CD4-positive, alpha-beta T cell treated with Interleukin-6 at 100 ng/mL for 8 hours (primary cell): Measurements from ENCODE around the gene MCMBP.
"Not testable (repeated sequence)": the region's sequence is repeated elsewhere in the genome, so short reads cannot be mapped to it uniquely, and the experiment has no call there.

Experiments
- DNase-seq: peaks from one replicate; pipeline ENCODE4 v3.0.0-alpha.2; 2020; ENCODE audit warnings: mixed read lengths, low spot score

Gene MCMBP

DNA sequence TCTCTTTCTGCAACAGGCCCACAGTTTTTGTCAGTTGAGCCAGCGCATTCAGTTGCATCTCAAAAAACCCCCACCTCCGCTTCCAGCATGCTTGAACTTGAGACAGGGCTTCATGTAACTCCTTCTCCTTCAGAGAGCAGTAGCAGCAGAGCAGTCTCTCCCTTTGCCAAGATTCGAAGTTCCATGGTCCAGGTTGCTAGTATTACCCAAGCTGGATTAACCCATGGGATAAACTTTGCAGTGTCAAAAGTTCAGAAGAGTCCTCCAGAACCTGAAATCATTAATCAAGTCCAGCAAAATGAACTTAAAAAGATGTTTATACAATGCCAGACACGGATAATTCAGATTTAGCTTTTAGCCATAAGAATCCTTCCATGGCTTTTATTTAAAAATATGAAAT, 45.2 kb downstream of the MCMBP start:
- DNase-seq, result no peak

- DNase-seq, result no peak
These were observed 45.9 kb downstream of the MCMBP start for GRCh38 chr10:119826771-119827170.

DNA sequence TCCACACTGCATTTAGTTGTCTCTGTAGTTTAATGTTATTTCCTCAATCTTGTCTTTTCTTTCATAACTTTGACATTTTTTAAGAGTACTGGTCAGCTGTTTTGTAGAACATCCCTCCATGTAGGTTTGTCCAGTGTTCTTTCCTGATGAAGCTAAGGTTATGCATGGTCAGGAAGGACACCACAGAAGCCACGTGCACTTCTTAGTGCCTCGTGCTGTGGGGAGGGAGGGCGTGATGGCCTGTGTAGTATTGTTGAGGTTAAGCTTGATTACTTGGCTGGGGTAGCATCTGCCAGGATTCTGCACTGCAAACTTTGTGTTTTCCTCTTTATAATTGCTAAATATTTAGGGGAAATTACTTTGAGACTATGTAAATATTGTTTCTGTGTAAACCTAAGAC, 48.3 kb downstream of the MCMBP start:
- no peak for DNase-seq

GRCh38 chr10:119821182-119821581, 51.5 kb downstream of the MCMBP start:
- no peak for DNase-seq

DNA sequence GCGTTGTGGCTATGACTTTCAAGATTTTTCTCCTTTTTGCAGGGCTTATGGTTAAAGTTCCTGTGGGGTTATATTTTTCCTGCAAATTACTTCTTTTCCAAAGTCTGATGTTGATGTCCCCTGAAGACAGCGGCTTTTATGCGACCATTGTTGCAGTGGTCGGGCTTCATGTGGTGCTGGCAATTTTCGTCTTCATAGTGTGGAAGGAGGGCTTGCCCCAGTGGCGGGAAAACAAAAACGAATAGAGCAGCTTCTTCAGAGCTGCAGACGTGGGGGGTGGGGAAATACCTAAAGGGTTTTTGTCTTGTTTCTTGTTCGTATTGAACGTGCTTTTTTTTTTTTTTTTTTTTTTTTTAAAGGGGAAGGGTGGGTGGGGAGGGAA, 53.8 kb downstream of the MCMBP start:
- DNase-seq, result no peak

DNA sequence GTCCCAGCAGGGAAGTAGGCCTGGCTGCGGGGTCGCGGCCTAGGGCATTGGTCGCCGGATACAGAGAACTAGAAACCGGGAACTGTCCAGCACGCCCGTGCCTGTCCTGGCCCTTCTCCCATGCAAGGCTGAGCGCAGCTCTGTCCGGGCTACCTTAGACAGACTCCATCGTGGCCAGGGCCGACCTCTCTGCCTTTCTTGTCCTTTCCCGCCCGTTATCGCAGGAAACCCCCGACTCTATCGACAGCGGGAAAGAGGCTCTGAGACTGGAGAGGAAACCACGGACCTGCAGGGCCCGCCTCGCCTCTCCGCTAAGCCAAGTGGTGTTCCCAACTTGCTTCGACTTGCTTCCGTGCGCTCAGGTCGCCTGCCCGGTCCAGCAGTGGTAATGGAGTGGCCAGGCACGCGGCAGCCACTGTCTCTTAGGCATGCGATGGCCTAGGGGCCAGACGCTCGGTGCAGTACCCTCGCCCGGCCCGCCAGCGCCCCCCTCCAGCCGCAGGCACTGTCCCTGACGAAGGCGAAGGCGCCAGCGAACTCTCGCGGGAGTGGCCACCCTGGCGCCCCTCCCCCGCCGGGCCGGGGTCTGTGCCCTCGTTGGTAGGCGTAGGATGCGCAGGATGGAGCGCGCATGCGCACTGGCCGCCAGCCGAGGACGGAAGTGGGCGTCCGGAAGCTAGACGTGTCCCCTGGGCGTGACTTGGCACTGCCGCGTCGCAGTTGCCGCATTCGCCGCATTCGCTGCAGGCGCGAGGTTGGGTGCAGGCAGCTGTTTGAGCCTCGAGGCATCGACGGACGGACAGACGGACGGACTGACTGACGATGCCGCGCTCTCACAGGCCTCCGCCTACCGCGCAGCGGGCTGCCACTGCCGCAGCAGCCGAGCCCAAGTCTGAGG, 54.4 kb downstream of the MCMBP start:
- no peak for DNase-seq

DNA sequence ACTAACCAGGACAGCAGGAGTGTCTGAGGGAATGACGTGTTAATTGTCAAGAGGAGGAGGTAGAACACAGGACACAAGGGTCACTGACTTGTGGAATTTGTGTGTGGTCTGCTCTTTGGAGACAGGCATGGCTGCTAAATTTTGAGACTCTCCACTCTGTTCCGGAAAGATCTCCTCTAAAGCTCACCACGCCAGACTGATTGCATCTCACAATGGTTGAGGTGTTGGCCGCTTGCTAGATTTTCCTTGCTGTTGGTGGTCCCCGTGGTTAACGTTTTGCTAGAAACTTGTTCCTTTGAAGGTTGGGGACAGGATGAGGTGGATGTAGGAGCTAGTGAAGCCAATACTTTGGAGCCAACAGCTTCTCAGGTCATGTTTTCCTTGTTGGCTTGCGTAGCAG, 57.0 kb downstream of the MCMBP start:
- no peak for DNase-seq

- DNase-seq, result no peak
These were observed 60.0 kb downstream of the MCMBP start for GRCh38 chr10:119812684-119813083.

- DNase-seq, result no peak
These were observed 61.5 kb downstream of the MCMBP start for GRCh38 chr10:119811122-119811521.

DNA sequence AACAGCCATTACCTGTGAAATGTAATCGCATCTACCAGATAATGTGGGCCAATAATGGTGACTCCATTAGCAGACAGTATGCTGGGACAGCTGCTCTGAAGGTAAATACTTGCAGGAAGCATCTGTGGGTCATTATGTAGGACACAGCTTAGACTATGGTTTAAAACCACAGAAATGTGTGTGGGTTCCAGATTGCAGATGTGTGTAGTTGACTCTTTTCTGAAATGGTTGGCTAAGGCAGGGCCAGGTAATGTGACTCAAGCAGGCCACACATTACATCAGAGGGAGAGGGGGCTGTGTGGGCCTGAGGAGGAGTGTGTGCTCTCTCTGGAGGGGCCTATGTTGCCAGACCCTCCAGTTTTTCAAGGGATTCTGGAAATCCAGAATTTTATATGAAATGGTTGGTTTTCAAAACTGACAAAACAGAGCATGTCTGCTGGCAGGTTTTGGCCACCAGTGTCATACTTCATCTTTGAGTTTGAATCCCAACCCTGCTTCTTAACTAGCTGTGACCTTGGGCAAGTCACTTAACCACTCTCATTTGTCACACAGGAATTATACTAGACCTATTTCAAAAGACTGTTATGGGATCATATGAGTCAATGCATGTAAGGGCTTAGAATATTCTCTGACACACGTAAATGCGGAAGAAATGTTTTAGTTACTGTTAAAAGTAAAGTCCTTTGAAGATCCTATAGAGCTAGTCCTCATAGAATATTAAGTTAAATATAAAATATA, 64.5 kb downstream of the MCMBP start:
- no peak for DNase-seq

GRCh38 chr10:119806334-119807130, 66.1 kb downstream of the MCMBP start:
- DNase-seq, result no peak

DNA sequence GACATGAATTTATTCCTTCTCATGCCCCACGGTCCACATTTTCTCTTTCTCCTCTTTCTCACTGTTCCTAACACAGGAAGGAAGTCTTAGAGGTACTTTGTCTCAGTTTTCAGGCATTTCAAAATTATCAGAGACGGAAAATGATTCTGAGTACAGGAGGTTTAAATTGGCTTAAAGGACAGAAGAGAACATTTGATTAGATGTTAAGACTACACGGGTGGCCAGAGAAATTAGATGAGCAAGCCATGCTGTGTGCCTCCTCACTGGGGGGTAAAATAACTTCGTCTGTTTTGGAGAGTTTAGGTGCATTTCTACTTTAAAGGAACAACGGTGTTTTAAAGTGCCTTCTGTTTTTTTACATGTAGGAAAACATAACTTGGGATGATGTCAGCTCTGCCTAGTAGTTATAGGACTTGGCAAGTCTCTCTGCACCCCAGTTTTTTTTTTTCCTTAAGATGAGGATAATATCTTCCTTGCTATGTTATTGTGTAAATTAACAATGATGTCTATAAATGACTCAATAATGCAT, 66.9 kb downstream of the MCMBP start:
- no peak for DNase-seq

- DNase-seq, result no peak
These were observed 69.4 kb downstream of the MCMBP start for GRCh38 chr10:119803264-119803663.

DNA sequence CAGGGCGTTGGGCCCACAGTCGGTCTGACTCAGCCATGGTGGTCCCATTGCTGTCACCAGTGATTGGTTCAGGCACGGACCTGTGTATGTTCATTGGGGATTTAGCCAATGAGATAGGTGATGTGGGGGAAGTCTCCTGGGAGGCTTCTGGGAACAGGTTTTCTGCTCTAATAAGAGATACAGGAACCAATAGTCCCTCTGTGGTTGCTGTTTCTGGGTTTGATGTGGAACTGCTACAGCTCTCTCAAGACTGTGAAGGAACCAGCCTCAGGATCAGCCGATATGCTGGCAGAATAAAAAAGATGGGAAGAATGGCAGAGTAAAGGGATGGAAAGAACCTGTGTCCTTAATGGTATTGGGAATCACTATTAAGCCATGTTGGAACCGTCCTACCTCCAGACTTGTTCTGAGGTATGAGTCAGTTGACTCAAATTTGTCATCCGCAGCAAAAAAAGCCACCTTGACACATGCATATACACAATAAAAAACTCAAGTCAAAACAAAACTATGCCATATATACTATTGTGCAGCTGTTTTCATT, 70.6 kb downstream of the MCMBP start:
- DNase-seq, result no peak

DNA sequence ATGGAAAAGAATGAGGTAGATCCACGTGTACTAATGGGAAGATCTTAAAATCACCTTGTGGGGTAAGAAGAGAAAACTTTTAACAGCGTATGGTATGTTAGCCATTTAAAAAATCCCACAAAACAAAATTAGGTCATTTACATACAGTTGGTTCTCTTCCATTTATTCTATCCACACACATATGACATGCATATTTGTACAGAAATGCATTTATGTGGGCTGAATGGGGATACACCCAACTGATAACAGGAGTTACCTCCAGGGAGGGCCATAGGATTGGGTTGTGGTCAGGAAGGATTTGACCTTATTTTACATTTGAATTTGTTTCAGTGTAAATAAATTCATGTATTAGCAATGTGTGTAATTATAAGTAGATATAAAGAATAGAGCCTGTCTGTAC, 71.5 kb downstream of the MCMBP start:
- DNase-seq, result no peak

DNA sequence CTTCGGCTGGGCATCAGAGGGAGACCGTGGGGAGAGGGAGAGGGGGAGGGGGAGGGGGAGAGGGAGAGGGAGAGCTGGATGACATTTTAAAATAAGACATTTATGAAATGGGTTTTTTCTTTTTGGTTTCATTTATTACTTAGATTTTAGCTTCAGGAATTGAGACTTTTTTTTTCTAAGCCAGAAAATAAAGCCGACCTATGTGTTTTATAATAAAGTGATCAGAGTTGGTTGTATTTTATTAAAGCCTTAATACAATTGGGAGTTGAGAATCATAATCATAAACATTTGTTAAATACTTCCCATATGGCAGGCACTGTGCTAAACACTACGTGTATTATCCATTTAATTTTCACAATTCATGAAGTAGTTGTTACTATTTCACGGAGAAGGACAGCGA, 76.6 kb downstream of the MCMBP start:
- no peak for DNase-seq

GRCh38 chr10:119795101-119795500, 77.5 kb downstream of the MCMBP start:
- not testable (repeated sequence) for DNase-seq

- DNase-seq, result no peak
These were observed 86.4 kb downstream of the MCMBP start for GRCh38 chr10:119786117-119786769.

GRCh38 chr10:119784340-119785067, 88.1 kb downstream of the MCMBP start:
- peak; percentile 6 for DNase-seq

GRCh38 chr10:119783665-119784027, 89.0 kb downstream of the MCMBP start:
- DNase-seq, result no peak
